Pons (tissue), 1 donor: ENCODE measurements around the gene NSF.
"Not testable (repeated sequence)": the region's sequence is repeated elsewhere in the genome, so short reads cannot be mapped to it uniquely, and the experiment has no call there.

Experiments used
- DNase-seq: peaks from one replicate; pipeline ENCODE4 v3.0.0-alpha.2; 2016; ENCODE audit warnings: low spot score

The NSF gene

GRCh38 chr17:46590157-46591146, at the start of gene NSF:
NSF (plus strand) TSS chr17:46590669; CDS start chr17:46590776, 107 bp downstream.
- DNase-seq: not testable (repeated sequence)

GRCh38 chr17:46548607-46549006, 41.9 kb upstream of the NSF start:
- DNase-seq: not testable (repeated sequence)

- DNase-seq: not testable (repeated sequence)
Observed at GRCh38 chr17:46559155-46559554, 31.3 kb upstream of the NSF start.

GRCh38 chr17:46560048-46560447, 30.4 kb upstream of the NSF start:
- not testable (repeated sequence) for DNase-seq

GRCh38 chr17:46566284-46566683, 24.2 kb upstream of the NSF start:
- DNase-seq: not testable (repeated sequence)

- not testable (repeated sequence) for DNase-seq
Observed at GRCh38 chr17:46566980-46567379, 23.5 kb upstream of the NSF start.

- DNase-seq: not testable (repeated sequence)
Observed at GRCh38 chr17:46571796-46572195, 18.7 kb upstream of the NSF start.

- not testable (repeated sequence) for DNase-seq
Observed at GRCh38 chr17:46579083-46580075, 11.1 kb upstream of the NSF start, which contains the start of gene ARL17A. ARL17A (minus strand) TSS chr17:46579691; CDS start chr17:46576322, 3,369 bp downstream.

GRCh38 chr17:46580082-46580481, 10.4 kb upstream of the NSF start:
- not testable (repeated sequence) for DNase-seq

- DNase-seq: not testable (repeated sequence)
Observed at GRCh38 chr17:46585444-46585843, 5.0 kb upstream of the NSF start.

GRCh38 chr17:46591332-46591731, 863 bp downstream of the NSF start:
- not testable (repeated sequence) for DNase-seq

GRCh38 chr17:46598344-46598931, 8.0 kb downstream of the NSF start:
- DNase-seq: not testable (repeated sequence)

- DNase-seq: not testable (repeated sequence)
Observed at GRCh38 chr17:46600767-46601166, 10.3 kb downstream of the NSF start.

GRCh38 chr17:46603125-46603524, 12.7 kb downstream of the NSF start:
- DNase-seq: not testable (repeated sequence)

- DNase-seq: not testable (repeated sequence)
Observed at GRCh38 chr17:46611304-46611703, 20.8 kb downstream of the NSF start.

GRCh38 chr17:46613876-46614275, 23.4 kb downstream of the NSF start:
- DNase-seq: not testable (repeated sequence)

- DNase-seq: not testable (repeated sequence)
Observed at GRCh38 chr17:46617121-46617520, 26.7 kb downstream of the NSF start.

GRCh38 chr17:46618975-46619374, 28.5 kb downstream of the NSF start:
- DNase-seq: not testable (repeated sequence)

- DNase-seq: not testable (repeated sequence)
Observed at GRCh38 chr17:46623790-46624189, 33.3 kb downstream of the NSF start.

GRCh38 chr17:46624726-46625125, 34.3 kb downstream of the NSF start:
- not testable (repeated sequence) for DNase-seq

GRCh38 chr17:46627452-46627851, 37.0 kb downstream of the NSF start:
- not testable (repeated sequence) for DNase-seq
